Mesendoderm (in vitro differentiated cells): ENCODE results near the gene CTIF.

ENCODE experiments used
- DNase-seq: peaks from one replicate; pipeline ENCODE4 v3.0.0; 2013
- H2AK5ac ChIP-seq: 2 replicates; pipeline ENCODE4 v1.6.1; 2013; ENCODE audit warnings: low read length, inconsistent platforms
- H2BK120ac ChIP-seq: 2 replicates; pipeline ENCODE4 v1.6.1; 2013; ENCODE audit warnings: low read depth, mild to moderate bottlenecking, low read length, moderate library complexity, mixed read lengths
- H2BK15ac ChIP-seq: replicated peaks from 2 replicates; pipeline ENCODE4 v1.6.1; 2013; ENCODE audit warnings: low read depth, mild to moderate bottlenecking, moderate library complexity
- H2BK5ac ChIP-seq: 2 replicates; pipeline ENCODE4 v1.6.1; 2013; ENCODE audit warnings: low read length, inconsistent platforms
- H3K18ac ChIP-seq: 2 replicates; pipeline ENCODE4 v1.6.1; 2013; ENCODE audit warnings: mild to moderate bottlenecking, low read length, mixed read lengths
- H3K23ac ChIP-seq: one replicate; pipeline ENCODE4 v1.6.1; 2013; ENCODE audit warnings: low read length
- H3K27ac ChIP-seq: 2 replicates; pipeline ENCODE4 v1.5.1; 2013; ENCODE audit warnings: low read depth, mild to moderate bottlenecking, inconsistent platforms, low read length, moderate library complexity
- H3K27me3 ChIP-seq: 2 replicates; pipeline ENCODE4 v1.6.1; 2013; ENCODE audit warnings: low read length, control low read depth, mild to moderate bottlenecking, inconsistent platforms; ENCODE audit not compliant: insufficient read depth, poor library complexity
- H3K36me3 ChIP-seq: 2 replicates; pipeline ENCODE4 v1.6.1; 2013; ENCODE audit warnings: low read length, inconsistent platforms; ENCODE audit not compliant: control insufficient read depth, insufficient read depth
- H3K4ac ChIP-seq: one replicate; pipeline ENCODE4 v1.6.1; 2013; ENCODE audit warnings: low read depth, mild to moderate bottlenecking, low read length, moderate library complexity
- H3K4me1 ChIP-seq: 2 replicates; pipeline ENCODE4 v1.6.1; 2013; ENCODE audit warnings: low read depth, low read length, inconsistent platforms; ENCODE audit not compliant: control insufficient read depth
- H3K4me2 ChIP-seq: 2 replicates; pipeline ENCODE4 v1.6.1; 2013; ENCODE audit warnings: low read length
- H3K4me3 ChIP-seq: 2 replicates; pipeline ENCODE4 v1.5.1; 2013; ENCODE audit warnings: mild to moderate bottlenecking, low read length
- H3K56ac ChIP-seq: one replicate; pipeline ENCODE4 v1.6.1; 2013; ENCODE audit warnings: low read length
- H3K79me1 ChIP-seq: 2 replicates; pipeline ENCODE4 v1.6.1; 2013; ENCODE audit warnings: low read length, inconsistent platforms
- H3K79me2 ChIP-seq: 2 replicates; pipeline ENCODE4 v1.6.1; 2013; ENCODE audit warnings: mild to moderate bottlenecking, low read length; ENCODE audit not compliant: control insufficient read depth, insufficient read depth
- H3K9ac ChIP-seq: 2 replicates; pipeline ENCODE4 v1.6.1; 2013; ENCODE audit warnings: low read length, inconsistent platforms
- H4K5ac ChIP-seq: one replicate; pipeline ENCODE4 v1.6.1; 2013; ENCODE audit warnings: low read length
- H4K8ac ChIP-seq: one replicate; pipeline ENCODE4 v1.6.1; 2013; ENCODE audit warnings: low read depth, mild to moderate bottlenecking, control low read depth, low read length, moderate library complexity
- WGBS: extraction: QIAGEN DNeasy Blood & Tissue Kit; methylation state at CpG from one replicate; pipeline ENCODE4 v1.1.7; 2013; ENCODE audit warnings: low lambda C conversion rate, missing lambda C conversion rate; ENCODE audit not compliant: insufficient coverage; ENCODE audit errors: extremely low coverage; 5-methylcytosine and 5-hydroxymethylcytosine counted together

The CTIF gene

GRCh38 chr18:48663096-48663930 is 124.5 kb downstream of the CTIF start:
- Histone ChIP-seq H3K27ac (no peak overlapping the region), H3K9ac (no peak overlapping the region), H3K27me3 (no peaks in the 10 kb centered on the region), H3K56ac (no peak overlapping the region), H3K4ac (no peak overlapping the region), H2BK5ac (no peak overlapping the region), H2AK5ac (no peak overlapping the region), H3K79me2 (no peaks in the 10 kb centered on the region), H3K4me3 (no peak overlapping the region), H4K8ac (no peak overlapping the region), H3K36me3 (no peaks in the 10 kb centered on the region), H3K79me1 (peaks cover 2% of the 10 kb centered on the region), H3K4me2 (no peak overlapping the region), H4K5ac (no peak overlapping the region), H3K4me1 (peaks cover 1% of the 10 kb centered on the region), H3K23ac (no peak overlapping the region), H2BK120ac (no peak overlapping the region), H3K18ac (no peak overlapping the region), H2BK15ac (no peak overlapping the region)
- DNase-seq, result no peak
- no CpG with 5 or more reads among the region's 14 CpGs for WGBS

- WGBS, result no CpG with 5 or more reads among the region's 29 CpGs
- peak; percentile 65 for DNase-seq
- no peak overlapping the region for H2BK15ac ChIP-seq
Measured at GRCh38 chr18:48663931-48664847, 125.4 kb downstream of the CTIF start.

GRCh38 chr18:48665654-48666053 is 126.8 kb downstream of the CTIF start:
- Histone ChIP-seq H3K36me3 (no peaks in the 10 kb centered on the region), H3K27ac (no peak overlapping the region), H3K18ac (no peak overlapping the region), H3K4me1 (peaks cover 1% of the 10 kb centered on the region), H3K27me3 (no peaks in the 10 kb centered on the region), H2BK5ac (no peak overlapping the region), H3K23ac (no peak overlapping the region), H3K4me2 (no peak overlapping the region), H3K56ac (no peak overlapping the region), H3K9ac (no peak overlapping the region), H2BK120ac (no peak overlapping the region), H4K5ac (no peak overlapping the region), H4K8ac (no peak overlapping the region), H3K79me2 (no peaks in the 10 kb centered on the region), H3K79me1 (no peaks in the 10 kb centered on the region), H3K4me3 (no peak overlapping the region), H2BK15ac (no peak overlapping the region), H2AK5ac (no peak overlapping the region), H3K4ac (no peak overlapping the region)
- no peak for DNase-seq

More at GRCh38 chr18:48663931-48664847, 125.4 kb downstream of the CTIF start:
- no peak overlapping the region for H2AK5ac ChIP-seq
- H3K4me1 ChIP-seq, result peaks cover 1% of the 10 kb centered on the region
- no peaks in the 10 kb centered on the region for H3K79me1 ChIP-seq
- no peak overlapping the region for H3K56ac ChIP-seq
- no peak overlapping the region for H3K23ac ChIP-seq
- H4K5ac ChIP-seq, result no peak overlapping the region
- no peak overlapping the region for H2BK120ac ChIP-seq
- H3K27ac ChIP-seq, result no peak overlapping the region
- H3K79me2 ChIP-seq, result no peaks in the 10 kb centered on the region
- H3K4ac ChIP-seq, result no peak overlapping the region
- H2BK5ac ChIP-seq, result no peak overlapping the region
- H4K8ac ChIP-seq, result no peak overlapping the region
- H3K36me3 ChIP-seq, result no peaks in the 10 kb centered on the region
- H3K18ac ChIP-seq, result no peak overlapping the region
- no peaks in the 10 kb centered on the region for H3K27me3 ChIP-seq
- no peak overlapping the region for H3K4me3 ChIP-seq
- no peak overlapping the region for H3K9ac ChIP-seq
- H3K4me2 ChIP-seq, result no peak overlapping the region

- Histone ChIP-seq H2AK5ac (no peak overlapping the region), H3K79me2 (no peaks in the 10 kb centered on the region), H3K36me3 (peaks cover 1% of the 10 kb centered on the region), H3K4ac (no peak overlapping the region), H3K9ac (no peak overlapping the region), H2BK120ac (no peak overlapping the region), H3K79me1 (no peaks in the 10 kb centered on the region), H4K8ac (no peak overlapping the region), H3K23ac (no peak overlapping the region), H3K56ac (no peak overlapping the region), H3K27ac (no peak overlapping the region), H2BK15ac (no peak overlapping the region), H3K4me1 (peaks cover 1% of the 10 kb centered on the region), H3K18ac (no peak overlapping the region), H2BK5ac (no peak overlapping the region), H4K5ac (no peak overlapping the region), H3K4me2 (no peak overlapping the region), H3K4me3 (no peak overlapping the region), H3K27me3 (no peaks in the 10 kb centered on the region)
- WGBS, result no CpG with 5 or more reads among the region's 4 CpGs
- no peak for DNase-seq
Measured at GRCh38 chr18:48666613-48667012, 127.8 kb downstream of the CTIF start.

GRCh38 chr18:48667276-48668254 is 128.7 kb downstream of the CTIF start:
- no peak overlapping the region for H4K5ac ChIP-seq
- no peaks in the 10 kb centered on the region for H3K79me2 ChIP-seq
- no peak overlapping the region for H3K18ac ChIP-seq
- no CpG with 5 or more reads among the region's 13 CpGs for WGBS
- no peak overlapping the region for H2BK15ac ChIP-seq
- peak; percentile 79 for DNase-seq
- H3K27ac ChIP-seq, result no peak overlapping the region
- H3K36me3 ChIP-seq, result peaks cover 1% of the 10 kb centered on the region
- H2AK5ac ChIP-seq, result no peak overlapping the region
- H3K23ac ChIP-seq, result no peak overlapping the region
- no peak overlapping the region for H2BK5ac ChIP-seq
- H3K9ac ChIP-seq, result no peak overlapping the region
- no peaks in the 10 kb centered on the region for H3K4me1 ChIP-seq
- H4K8ac ChIP-seq, result no peak overlapping the region
- no peak overlapping the region for H3K4me3 ChIP-seq
- H3K27me3 ChIP-seq, result no peaks in the 10 kb centered on the region
- no peak overlapping the region for H3K4me2 ChIP-seq
- H2BK120ac ChIP-seq, result no peak overlapping the region
- no peaks in the 10 kb centered on the region for H3K79me1 ChIP-seq
- no peak overlapping the region for H3K56ac ChIP-seq
- no peak overlapping the region for H3K4ac ChIP-seq
